Measurements from ENCODE around the gene ZGRF1.
"Not testable (repeated sequence)": the region's sequence is repeated elsewhere in the genome, so short reads cannot be mapped to it uniquely, and the experiment has no call there.

ZGRF1 gene

DNA sequence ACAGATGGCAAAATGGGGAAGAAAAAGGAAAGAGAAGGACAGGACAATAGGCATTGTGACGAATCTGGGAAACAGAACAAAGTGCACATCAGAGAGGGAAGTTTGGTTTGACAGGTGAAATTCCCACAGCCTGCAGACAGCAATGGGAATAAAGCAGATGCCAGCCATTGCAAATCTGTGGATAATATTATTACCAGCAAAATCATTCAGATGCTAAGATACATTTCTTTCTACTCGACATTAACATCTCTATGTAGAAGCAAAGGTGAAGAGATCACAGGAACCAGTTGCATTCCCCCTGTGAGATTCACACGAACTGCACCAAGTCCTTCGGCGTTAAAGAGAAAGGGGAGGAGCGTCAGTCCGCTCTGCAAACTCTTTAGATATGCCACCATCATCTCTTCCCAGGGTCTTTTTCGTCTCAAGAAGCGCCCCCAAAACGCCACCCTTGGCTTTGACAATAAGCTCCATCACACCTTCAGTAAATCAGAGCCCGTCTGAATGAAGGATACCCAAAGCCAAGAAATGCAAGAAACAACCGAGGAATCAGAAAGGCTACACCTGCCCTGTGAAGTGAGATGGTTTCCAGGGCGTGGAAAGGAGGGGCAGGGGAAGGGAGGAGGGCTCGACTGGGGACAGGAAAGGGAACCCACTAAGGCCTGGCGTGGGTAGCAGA lies 122.6 kb downstream of the ZGRF1 start:
- no peak for DNase-seq

- DNase-seq, result no peak
Observed at GRCh38 chr4:112511803-112512118, 124.9 kb downstream of the ZGRF1 start.

DNA sequence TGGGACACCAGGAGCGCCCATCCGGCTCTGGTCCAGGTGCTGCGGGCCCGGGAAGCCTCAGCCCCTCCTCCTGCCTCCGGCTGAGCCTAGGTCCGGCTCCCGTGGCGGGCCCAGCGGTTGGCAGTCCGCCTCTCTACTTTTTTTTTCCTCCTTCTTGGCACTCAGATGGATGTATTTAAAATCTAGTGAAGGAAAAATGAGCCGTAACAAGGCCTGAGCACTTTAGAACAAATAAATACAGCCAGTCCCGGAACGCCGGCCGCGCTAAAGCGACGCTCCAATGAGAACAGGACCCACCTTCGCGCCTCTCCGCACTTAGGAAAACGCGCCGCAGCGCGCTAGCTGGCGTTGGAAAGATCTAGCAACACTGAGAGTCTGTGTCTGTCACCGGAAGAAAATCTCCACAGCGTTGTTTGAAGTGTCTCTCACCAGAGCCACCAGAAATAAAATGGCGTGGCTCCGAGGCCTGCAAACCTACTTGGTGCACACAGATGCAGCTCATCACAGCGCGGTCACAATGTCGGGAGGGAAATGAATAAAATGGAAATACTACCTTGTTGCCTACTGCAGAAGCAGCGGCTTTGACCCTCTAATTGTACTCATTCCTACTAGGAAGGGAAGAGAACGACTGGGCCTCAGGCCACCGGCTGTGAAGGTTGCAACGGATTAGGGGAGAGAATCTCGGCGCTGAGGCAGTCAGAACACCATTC lies 125.5 kb downstream of the ZGRF1 start:
- no peak for DNase-seq

DNA sequence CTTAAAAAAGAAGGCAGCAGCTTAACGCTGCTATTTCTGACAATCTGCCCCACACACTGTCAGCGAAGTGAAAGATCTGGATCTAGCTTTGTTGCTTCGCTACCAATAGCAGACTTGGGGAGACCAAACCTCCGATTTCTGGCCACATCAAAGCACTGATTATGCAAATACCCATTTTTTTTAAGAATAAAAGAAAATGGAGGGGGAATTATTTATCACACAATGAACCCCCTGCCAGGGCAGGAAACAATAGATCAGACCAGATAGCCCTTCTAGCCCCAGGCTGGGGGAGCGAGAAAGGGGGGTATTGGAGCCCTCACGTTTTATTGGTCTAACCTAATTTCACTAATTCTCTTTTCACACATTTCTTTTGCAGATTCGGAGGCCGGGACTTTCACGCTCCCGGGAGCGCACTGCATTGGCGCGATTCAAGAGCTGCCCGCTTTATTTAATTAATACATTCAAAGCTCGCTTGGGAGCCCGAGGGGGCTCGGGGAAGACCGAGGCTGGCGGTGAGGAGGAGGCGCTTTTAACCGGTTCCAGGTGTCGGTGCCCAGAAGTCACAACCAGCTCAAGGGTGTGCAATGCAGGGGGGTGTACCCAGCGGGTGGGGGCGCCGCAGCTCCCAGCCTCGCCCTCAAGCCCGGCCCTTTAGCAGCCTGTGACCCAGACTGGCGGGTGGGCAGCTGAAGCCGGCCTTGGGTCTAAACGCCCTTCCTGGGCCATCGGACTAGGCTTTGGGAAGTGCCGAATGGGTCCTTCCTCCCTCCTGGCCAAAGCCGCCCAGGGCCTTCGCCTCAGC lies 126.2 kb downstream of the ZGRF1 start:
- no peak for DNase-seq

DNA sequence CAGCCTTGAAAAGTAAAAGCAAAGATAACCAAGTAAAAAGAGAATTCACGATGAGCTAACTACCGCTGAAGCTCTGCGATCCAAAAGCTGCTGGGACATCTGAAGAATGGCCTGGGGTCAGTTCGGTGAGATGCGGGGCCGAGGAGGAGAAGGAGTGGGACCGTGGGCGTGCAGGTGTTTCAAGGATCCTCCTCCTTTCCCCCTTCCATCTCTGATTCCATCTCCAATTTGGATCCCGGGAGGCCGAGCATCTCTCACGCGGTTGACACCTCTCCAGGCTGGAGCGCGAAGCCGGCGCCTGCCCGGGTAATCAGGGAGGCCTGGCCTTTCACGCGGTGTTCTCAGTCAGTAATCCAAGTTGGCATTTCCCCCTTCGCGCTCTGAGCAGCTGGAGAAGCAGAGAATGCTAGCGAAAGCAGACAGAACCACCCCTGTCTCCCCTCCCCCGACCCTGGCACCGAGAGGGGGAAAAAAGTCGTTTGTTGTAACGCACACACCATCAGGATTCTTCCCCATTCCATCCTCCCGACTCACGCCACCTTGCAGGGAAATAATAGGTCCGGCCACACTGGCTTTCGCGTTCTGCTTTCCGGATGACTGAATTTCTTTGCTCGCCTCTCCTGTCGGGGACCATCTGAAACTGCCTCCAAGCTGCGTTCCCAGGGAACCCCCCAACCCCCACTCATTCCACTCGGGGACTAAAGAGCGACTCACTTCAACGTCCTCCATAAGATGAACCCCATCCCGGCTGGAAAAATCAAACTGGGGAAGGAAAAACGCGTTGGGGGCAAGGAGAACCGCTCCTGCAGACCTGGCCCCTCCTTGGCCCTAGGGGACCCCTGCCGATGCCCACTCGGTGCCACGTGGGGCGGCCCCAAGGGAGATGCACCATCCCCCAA lies 127.2 kb downstream of the ZGRF1 start:
- DNase-seq, result peak; percentile 45

GRCh38 chr4:112508356-112508755 lies 128.4 kb downstream of the ZGRF1 start:
- DNase-seq, result no peak

DNA sequence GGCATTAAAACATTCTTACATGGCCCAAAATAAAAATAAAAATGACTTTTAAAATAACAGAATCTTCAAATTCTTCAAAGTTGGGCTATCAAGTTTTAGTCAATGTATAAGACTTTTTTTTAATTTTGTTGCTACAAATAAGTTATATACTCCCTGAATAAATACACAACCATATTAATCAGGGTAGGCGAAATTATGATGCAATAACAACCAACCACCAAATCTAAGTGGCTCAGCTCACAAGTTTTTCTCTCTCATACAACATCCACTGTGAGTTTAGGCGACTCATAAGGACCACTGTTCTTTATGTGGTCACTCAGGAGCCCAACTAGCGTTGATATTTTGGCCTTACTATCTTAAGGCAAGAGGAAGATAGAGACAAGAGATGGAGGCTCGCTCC lies 131.9 kb downstream of the ZGRF1 start:
- DNase-seq, result no peak

DNA sequence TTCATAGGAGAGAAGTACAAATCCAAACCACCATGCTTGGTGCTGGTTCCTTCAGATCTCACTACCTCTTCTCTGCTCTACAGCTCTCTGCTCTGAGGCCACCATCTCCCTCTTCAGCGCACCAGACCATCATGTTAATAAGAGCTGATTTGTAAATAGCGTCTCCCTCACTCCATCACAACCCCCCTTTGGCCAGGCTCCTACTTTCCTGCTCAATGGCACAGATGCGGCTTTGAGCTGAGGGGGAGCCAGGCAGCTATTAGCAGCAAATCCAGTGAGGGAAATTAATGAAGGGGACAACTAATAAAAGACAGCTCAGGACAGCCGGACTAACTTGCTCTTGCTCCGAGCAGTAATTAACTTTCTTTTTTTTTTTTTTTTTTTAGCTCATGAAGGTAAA lies 133.8 kb downstream of the ZGRF1 start:
- DNase-seq, result no peak

- DNase-seq, result no peak
Observed at GRCh38 chr4:112492321-112492720, 144.4 kb downstream of the ZGRF1 start.

DNA sequence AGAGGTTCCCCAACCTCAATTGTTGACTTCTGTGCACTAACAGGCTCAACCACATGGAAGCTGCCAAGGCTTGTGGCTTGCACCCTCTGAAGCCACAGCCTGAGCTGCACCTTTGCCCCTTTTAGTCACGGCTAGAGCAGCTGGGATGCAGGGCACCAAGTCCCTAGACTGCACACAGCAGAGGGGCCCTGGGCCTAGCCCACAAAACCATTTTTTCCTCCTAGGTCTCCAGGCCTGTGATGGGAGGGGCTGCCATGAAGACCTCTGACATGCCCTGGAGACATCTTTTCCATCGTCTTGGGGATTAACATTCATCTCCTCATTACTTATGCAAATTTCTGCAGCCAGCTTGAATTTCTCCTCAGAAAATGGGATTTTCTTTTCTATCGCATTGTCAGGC lies 145.9 kb downstream of the ZGRF1 start:
- DNase-seq, result not testable (repeated sequence)

Measured in EL (cell line).